Stimulated activated CD8-positive, alpha-beta memory T cell treated with anti-CD3 and anti-CD28 coated beads, Interleukin-7, amount 100 ng/mL, for 4 hours (primary cell): ENCODE results near the gene PIK3CA.
"Not testable (repeated sequence)": the region's sequence is repeated elsewhere in the genome, so short reads cannot be mapped to it uniquely, and the experiment has no call there.

Source experiments
- DNase-seq, 2 donors: peaks; one replicate each; pipeline ENCODE4 v3.0.0-alpha.2; 2020; ENCODE audit warnings: low read depth in 2 of 2

Gene PIK3CA

DNA sequence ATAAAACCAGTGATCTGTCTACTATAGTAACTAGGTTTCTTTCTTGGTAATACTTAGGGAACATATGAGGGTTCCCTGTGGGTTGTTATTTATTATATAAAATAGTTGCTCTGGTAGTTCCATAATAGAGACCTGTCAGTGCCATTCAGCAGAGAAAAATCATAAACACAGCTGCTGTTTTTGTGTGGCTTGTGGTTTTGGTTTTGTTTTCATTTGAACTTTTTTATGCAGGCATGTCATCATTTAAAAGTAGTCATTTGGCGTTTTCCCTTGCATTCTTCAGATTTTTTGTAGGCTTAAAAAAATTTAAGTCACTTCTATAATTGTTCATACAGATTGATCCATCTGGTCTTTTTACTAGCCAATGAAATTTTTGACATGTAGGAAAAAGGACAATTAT lies 47.9 kb downstream of the PIK3CA start:
- DNase-seq, result no peak

DNA sequence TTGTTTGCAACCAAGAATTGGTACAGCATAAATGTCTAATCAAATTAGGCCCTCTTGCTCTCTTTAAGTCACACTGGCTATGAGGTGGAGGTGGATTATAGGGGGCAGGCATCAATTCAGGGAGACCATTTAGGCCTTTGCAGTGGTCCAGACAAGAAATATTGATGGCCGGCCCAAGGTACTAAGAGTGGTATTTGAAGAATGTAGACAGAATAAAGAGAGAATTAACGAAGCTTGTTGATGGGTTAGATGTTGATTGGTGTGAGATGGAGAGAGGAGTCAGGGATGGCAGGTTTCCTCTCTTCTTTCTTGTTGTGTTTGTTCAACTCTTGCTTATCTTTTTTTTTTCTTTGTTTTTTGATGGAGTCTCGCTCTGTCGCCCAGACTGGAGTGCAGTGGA lies 48.5 kb downstream of the PIK3CA start:
- no peak for DNase-seq

DNA sequence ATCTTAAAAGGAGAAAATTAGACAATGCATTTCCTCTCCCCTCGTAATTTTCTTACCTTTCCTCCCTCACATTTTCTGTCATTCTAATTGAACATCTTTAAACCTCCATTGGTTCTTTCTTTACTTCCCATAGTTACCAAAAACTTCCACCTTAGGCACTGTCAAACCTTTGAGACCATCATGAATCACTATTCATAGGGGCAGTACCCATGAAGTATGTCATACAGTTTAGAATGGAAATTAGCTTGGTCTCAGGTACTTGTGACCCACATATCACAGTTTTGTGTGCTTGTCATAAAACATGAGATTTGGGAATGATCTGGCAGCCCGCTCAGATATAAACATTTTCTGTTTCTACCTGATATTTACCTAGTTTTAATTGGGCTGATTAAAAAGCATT lies 52.6 kb downstream of the PIK3CA start:
- no peak for DNase-seq

DNA sequence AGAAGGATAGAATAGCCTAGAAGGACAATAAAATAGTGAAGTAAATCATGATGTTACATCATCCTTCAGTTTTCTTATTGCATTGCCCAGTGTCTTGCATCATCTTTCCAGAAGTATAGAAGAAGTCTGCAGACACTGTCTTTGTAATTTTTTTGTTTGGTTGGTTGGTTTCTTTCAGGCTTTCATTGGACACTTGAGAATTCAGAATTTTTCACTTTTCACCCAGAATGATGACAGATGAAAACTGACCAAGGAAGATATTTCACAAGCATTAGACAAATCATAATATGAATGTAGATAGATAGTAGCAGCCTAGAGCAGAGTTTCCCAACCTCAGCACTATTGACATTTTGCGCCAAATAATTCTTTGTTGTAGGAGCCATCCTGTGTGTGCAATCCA lies 67.4 kb downstream of the PIK3CA start:
- DNase-seq, result not testable (repeated sequence)

DNA sequence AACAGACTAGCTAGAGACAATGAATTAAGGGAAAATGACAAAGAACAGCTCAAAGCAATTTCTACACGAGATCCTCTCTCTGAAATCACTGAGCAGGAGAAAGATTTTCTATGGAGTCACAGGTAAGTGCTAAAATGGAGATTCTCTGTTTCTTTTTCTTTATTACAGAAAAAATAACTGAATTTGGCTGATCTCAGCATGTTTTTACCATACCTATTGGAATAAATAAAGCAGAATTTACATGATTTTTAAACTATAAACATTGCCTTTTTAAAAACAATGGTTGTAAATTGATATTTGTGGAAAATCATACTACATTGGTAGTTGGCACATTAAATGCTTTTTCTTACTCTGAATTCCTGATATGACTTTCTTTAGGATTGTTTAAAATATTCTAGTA lies 70.1 kb downstream of the PIK3CA start:
- not testable (repeated sequence) for DNase-seq

DNA sequence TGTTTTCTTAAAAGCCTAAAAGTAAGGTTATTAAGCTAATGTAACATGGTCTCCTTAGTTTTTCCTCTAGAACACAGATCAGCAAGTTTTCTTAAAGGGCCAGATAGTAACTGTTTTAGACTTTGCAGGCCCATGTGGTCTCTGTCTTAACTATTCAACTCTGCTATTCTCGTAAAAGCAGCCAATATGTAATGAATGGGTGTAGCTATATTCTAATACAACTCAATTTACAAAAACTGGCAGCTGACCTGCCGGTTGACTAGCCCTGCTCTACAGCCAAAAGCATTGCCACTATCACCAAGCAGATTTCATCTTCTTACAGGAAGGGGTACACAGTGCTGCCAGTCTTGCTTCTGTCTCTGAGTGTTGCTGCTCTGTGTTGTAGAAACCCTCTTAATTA lies 75.4 kb downstream of the PIK3CA start:
- DNase-seq, result no peak

DNA sequence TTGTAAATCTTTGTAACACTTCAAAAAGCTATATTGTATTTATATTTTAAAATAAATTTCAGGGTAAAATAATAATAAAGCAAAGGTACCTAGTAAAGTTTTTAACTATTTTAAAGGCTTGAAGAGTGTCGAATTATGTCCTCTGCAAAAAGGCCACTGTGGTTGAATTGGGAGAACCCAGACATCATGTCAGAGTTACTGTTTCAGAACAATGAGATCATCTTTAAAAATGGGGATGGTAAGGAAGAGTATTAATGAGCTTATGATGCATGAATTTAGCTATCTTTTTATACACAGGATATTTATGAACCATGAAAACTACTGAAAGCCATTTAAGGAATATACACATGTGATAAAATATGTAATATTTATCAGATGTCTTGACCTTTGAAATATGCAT lies 76.4 kb downstream of the PIK3CA start:
- DNase-seq, result no peak

DNA sequence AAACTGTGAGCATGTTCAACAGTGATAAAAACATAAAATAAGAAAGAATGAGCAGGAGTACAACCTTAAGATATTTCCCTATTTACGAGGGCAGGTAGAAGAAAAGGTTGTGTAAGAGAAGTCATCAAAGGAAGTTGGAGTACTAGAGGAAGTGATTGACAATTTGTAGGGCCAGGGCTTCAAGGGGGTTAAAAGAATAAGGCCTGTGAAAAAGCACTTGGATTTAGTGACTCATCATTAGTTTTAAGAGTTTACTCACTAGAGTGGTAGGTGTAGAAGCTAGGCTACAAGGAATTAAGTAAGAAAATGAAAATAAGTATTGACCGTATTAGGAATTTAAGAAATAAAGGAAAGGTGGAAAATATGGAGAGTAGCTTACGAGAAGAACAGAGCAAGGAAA lies 79.2 kb downstream of the PIK3CA start:
- no peak for DNase-seq

DNA sequence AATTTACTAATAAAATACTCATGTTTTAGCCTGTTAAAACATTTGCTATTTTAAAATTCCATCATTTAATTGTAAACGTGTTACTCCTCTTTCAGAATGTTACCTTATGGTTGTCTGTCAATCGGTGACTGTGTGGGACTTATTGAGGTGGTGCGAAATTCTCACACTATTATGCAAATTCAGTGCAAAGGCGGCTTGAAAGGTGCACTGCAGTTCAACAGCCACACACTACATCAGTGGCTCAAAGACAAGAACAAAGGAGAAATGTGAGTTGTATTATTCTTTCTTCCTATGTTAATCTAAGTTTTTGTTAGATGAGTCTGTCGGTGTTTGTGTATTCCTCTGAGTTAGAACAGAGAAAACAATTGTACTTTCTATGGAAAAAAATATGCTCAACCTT lies 81.0 kb downstream of the PIK3CA start:
- no peak for DNase-seq

DNA sequence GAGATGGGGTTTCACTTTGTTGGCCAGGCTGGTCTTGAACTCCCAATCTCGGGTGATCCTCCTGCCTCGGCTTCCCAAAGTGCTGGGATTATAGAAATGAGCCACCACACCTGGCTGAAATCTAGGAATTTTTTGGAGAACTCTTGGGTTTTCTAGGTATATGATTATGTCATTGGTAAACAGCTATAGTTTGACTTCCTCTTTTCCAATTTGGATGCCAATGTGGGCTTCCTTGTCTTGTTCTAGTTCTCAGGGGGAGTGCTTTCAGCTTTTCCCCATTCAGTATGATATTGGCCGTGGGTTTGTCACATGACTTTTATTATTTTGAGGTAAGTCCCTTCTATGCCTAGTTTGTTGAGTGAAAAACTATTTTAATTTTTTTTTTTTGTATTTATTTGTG lies 84.9 kb downstream of the PIK3CA start:
- no peak for DNase-seq

DNA sequence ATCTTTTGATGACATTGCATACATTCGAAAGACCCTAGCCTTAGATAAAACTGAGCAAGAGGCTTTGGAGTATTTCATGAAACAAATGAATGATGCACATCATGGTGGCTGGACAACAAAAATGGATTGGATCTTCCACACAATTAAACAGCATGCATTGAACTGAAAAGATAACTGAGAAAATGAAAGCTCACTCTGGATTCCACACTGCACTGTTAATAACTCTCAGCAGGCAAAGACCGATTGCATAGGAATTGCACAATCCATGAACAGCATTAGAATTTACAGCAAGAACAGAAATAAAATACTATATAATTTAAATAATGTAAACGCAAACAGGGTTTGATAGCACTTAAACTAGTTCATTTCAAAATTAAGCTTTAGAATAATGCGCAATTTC lies 86.0 kb downstream of the PIK3CA start:
- DNase-seq, result no peak

DNA sequence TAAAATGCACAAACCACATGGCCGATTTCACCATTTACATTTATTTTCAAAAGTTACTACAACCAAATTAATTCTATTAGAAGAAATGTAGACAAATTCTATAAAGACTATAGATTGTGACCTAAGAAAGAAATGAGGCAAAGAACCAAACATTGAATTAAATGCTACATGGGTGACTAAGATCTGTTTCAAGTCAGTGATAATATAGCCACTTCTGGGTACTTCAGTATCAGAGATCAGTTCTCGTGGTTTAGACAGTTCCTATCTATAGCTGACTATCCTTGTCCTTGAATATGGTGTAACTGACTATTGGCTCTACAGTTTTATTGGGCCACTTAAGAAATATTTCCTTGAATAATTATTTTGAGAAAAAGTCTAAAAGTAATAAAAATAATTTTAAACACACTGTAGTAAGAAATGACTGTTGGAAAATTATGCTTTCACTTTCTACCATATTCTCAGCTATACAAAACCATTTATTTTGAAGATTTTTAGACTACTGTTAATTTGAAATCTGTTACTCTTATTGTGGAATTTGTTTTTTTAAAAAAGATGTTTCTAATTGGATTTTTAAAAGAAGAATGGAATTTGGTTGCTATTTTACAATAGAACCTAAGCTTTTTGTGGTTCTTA lies 88.6 kb downstream of the PIK3CA start:
- no peak for DNase-seq

DNA sequence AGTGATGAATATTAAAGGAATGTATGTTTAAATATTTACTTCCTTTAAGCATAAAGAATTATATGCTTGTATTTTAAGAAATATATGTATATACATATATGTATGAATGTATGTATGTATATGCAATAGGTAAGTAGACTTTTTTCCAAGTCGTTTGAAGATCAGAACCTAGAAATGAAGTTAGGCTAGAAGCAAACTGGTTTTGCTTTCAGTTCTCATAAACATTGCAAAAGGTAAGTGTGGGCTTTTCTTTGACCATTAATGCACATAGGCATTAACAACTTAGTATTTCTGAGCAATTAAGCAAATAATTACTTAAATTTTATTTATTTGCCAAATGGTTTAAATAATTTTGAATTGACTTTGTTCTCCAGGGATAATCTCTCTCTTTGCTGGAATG lies 92.1 kb downstream of the PIK3CA start:
- not testable (repeated sequence) for DNase-seq

DNA sequence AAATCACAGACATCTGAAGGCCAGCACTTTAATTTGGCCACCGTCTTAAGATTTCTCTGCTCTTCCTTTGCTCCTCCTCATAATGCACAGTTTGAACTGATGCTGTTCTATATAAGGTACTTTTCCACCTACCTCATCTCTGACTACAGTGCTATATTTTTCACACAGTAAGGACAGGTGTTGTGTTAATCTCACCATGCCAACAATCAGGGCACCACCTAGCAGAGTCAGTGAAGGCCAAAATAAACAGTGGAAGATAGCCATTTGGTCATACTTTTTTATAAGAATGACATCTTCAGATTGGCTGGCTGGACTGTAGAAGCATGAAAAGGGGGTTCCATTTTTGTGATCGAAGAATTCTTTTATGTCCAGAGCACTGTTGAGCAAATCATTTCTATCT lies 94.7 kb downstream of the PIK3CA start:
- DNase-seq, result not testable (repeated sequence)

DNA sequence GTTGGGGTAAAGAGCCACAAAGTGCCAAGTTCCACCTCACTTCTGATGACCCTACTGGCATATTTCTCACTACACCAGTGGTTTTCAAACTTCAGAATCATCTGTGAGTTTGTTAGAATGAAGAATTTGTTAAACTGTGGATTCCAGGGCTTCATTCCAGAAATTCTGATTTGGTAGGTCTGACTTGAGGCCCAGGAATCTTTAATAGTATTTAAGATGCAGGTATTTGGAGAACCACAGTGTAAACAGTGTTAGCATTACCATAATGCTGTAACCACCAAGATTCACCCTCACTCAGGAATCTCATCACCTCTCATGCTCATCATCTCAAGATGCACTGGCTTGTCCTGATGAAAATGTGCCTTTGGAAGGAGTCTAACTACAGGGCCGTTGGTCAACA lies 96.7 kb downstream of the PIK3CA start:
- no peak for DNase-seq

DNA sequence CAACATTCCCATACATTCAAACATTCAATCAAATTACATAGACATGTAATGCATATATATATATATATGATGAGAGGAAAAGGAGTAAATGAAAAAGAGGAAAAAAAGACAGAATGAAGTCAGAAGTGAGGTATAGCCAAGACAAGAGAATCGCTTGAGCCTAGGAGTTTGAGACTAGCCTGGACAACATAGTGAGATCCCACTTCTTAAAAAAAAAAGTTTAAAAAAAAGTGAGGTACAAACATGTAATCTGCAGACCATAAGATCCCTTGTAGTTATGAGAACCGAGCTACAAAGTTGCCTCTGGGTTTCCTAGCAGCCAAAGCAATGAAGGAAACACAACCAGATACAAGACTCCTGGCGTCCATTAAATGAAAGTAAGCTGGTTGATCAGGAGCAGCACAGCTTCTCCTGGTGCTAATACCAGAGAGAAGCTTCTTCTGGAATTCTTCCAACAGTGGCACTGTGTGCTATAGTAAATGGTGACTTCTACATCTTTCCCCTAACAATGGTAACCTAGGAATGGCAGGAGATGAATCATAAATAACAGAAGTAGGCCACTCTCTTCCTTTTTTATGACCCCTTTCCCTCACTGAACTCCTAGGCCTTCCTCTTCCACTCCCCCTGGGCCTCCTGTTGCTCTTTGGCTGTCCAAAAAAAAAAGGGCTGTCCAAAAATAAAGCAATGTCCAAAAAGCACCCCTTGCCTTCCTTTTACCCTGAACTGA lies 99.3 kb downstream of the PIK3CA start:
- no peak for DNase-seq

DNA sequence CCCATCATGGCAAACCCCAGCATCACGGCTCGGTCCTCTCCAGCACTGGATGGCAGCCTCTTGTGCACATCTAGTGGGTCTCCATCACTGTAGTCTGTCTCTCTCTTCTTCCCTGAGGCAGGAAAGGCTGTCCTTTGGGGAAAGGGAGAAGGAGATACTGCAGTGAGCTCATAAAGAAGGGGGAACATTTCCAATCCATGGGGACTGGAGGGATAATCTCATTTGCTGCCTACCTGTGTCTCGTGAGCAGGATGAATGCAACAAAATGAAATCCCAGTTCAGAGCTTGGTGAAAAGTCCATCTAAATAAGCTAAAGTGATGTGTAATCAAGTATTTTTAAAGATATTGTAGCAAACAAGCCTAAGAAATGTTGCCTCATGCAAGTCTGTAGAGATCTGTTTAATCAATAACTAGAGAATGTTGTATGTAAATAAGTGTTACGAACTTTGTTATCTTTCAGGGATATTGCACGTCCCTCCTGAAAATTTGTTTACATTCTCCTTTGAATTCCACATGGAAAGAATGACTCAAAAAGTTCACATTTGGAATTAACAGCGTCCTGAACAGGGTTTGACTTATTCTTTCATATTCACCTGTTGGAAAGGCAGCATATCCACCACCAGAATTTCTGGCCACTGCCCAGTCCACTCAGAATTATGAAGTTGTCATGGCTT lies 102.8 kb downstream of the PIK3CA start, which contains the start of gene KCNMB3:
Gene KCNMB3 (minus strand): TSS at position 312 of the 674 bp plus-strand sequence. CDS start 124 bp downstream, at position 188.
- no peak for DNase-seq

DNA sequence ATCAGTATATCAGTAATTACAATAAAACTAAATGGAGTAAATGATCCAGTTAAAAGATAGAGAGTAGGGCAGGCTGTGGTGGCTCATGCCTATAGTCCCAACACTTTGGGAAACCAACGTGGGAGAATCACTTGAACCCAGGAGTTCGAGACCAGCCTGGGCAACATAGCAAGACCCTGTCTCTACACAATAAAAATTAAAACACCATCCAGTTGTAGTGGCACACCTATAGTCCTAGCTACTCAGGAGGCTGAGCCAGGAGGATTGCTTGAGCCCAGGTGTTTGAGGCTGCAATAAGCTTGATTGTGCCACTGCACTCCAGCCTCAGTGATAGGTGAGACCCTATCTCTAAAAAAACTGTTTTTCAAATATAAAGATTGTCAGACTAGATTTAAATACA lies 108.7 kb downstream of the PIK3CA start:
- no peak for DNase-seq

DNA sequence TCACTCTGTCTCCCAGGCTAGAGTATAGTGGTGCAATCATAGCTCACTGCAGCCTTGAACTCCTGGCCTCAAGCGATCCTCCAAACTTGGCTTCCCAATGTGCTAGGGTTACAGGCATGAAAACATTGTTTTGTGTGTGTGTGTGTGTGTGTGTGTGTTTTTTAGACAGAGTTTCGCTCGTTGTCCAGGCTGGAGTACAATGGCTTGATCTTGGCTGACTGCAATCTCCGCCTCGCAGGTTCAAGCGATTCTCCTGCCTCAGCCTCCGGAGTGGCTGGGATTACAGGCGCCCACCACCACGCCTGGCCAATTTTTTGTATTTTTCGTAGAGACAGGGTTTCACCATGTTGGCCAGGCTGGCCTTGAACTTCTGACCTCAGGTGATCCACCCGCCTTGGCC lies 109.6 kb downstream of the PIK3CA start:
- not testable (repeated sequence) for DNase-seq

DNA sequence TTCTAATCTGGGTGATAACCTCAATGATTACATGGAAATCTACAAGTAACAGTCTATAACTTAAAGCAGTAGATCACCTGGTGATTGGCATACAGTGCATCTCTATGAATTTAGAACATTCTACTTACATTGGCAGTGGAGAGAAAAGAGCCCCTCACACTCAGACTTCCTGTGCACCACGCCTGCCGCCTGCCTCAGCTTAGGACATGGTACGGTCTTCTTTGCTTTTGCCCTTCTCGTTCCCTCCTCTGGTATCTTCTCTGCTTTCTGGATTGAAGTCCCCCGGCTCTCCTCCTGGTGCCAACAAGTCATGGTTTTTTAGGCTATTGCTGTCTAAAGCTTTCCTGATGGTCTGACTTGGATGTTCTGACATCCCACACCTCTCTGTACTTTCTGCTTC lies 110.7 kb downstream of the PIK3CA start:
- no peak for DNase-seq

DNA sequence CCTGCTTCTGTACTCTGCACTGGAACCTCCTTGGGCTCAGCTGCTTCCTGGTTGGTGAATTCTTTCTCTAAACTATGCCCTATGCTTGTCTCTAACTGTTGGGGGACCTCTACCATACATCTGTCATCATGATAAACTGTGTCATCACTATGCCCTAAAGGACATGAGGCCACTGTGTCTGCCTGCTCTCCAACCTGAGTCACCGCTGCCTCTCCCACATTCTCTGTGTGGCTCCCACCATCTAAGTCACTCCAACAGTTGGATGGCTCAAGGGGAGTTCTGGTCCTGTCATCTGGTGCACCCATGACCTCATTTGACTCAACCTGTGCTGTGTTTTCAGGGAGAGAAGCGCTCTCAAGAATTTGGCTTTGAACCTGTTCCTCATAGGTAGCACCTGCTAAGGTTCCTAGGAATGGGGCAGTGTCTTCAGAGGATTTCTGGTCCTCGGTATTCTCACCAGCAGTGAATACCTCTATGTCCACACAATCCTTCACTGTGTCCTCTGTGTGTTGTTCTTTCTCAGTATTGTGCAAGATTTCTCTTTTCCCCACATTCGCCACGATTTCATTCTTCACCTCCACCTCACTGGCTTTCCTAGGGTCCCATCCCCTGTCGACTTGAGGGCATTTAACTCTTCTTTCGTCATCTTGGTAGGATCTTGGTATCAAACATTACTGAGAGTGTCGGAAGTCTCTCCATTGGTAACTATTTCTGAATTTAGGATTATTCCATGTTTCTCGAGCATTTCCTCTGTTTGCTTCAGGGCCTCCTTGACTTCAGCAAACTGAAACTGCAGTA lies 112.0 kb downstream of the PIK3CA start:
- not testable (repeated sequence) for DNase-seq
